IPS-15b (cell line): ENCODE data around the gene CALHM6.
"Not testable (repeated sequence)": the region's sequence is repeated elsewhere in the genome, so short reads cannot be mapped to it uniquely, and the experiment has no call there.

Experiments used
- H3K27me3 ChIP-seq: one replicate; pipeline ENCODE4 v1.6.1; 2013; ENCODE audit warnings: low read length; ENCODE audit not compliant: control insufficient read depth, insufficient read depth
- H3K36me3 ChIP-seq: one replicate; pipeline ENCODE4 v1.6.1; 2013; ENCODE audit warnings: low read length; ENCODE audit not compliant: control insufficient read depth, insufficient read depth
- H3K4me1 ChIP-seq: one replicate; pipeline ENCODE4 v1.6.1; 2013; ENCODE audit warnings: mild to moderate bottlenecking, low read length; ENCODE audit not compliant: control insufficient read depth, insufficient read depth
- H3K4me3 ChIP-seq: one replicate; pipeline ENCODE4 v1.5.1; 2013; ENCODE audit warnings: low read depth, low read length
- H3K9ac ChIP-seq: one replicate; pipeline ENCODE4 v1.6.1; 2013; ENCODE audit warnings: low read depth, mild to moderate bottlenecking, low read length
- H3K9me3 ChIP-seq: one replicate; pipeline ENCODE4 v1.6.1; 2013; ENCODE audit warnings: mild to moderate bottlenecking, low read length; ENCODE audit not compliant: control insufficient read depth, insufficient read depth

The CALHM6 gene

DNA sequence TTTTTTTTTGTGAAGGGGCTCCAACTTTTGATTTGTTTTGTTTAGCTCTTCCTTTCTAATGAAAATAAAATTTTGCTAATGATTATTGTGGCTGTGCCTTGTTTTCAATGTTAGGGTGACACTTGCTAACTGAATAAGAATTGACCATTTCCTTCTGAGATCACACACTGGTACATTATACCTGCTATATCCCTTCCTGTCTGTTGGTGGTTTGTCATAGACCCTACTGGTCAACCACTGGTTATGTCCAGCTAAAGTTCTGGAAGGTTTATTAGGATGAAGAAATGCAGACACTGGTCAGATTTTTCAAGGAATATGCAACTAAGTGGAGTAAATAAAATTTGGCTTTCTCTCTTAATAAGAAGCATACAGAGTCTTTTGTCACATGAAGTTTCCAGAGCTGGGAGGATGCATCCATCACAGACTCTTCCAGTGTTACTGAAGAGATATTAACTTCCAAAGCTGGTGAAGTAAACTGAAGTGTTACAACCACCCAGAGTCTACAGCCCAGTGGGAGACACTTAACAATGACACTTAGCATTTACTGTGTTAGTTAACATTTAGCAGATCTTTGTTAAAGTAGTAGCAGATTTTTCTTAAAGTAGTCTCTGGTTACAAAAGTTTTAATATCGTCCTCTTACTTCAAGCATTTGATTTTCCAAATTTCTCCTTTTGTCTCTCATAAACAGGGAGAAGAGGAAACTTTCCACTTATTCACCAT, 30.6 kb downstream of the CALHM6 start:
- H3K9me3 ChIP-seq = no peaks in the 10 kb centered on the region
- H3K27me3 ChIP-seq = no peaks in the 10 kb centered on the region
- no peak overlapping the region for H3K4me3 ChIP-seq
- H3K4me1 ChIP-seq = no peaks in the 10 kb centered on the region
- no peak overlapping the region for H3K9ac ChIP-seq
- H3K36me3 ChIP-seq = no peaks in the 10 kb centered on the region

GRCh38 chr6:116492331-116493067, 31.3 kb downstream of the CALHM6 start:
- H3K27me3 ChIP-seq = no peaks in the 10 kb centered on the region
- H3K4me3 ChIP-seq = no peak overlapping the region
- H3K9ac ChIP-seq = no peak overlapping the region
- no peaks in the 10 kb centered on the region for H3K9me3 ChIP-seq
- no peaks in the 10 kb centered on the region for H3K36me3 ChIP-seq
- no peaks in the 10 kb centered on the region for H3K4me1 ChIP-seq

- not testable (repeated sequence) for H3K9me3 ChIP-seq, H3K4me1 ChIP-seq, H3K27me3 ChIP-seq, H3K4me3 ChIP-seq, H3K36me3 ChIP-seq, H3K9ac ChIP-seq
Observed at GRCh38 chr6:116495161-116495560, 34.0 kb downstream of the CALHM6 start.

DNA sequence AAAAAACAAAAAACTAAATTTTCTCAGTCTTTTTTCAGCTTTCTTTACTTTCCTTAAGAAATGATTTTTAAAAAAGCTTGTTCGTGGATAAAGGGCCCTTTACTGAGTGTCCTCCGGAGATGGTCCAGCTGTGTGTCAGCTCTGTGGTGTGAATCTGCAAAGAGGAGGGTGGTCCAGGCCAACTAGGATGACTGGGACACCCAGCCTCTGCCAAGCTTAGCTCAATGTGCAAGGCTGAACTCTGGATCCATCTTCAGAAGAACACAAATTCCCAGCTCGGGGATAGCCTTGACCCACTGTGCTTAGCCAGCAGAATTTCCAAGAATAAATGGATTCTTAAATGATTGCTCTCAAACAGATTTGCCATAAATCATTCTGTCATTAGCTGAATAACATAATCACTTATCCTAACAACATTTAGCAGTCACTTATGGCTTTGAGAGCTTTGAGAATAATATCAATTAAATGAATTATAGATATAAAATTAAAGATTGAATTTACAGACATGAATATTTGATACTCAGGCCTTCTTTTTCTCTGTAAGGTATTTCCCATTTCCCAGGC, 36.0 kb downstream of the CALHM6 start:
- Histone ChIP-seq H3K36me3 (no peaks in the 10 kb centered on the region), H3K4me3 (no peak overlapping the region)

GRCh38 chr6:116500969-116501433, 39.8 kb downstream of the CALHM6 start:
- Histone ChIP-seq H3K36me3 (no peaks in the 10 kb centered on the region), H3K9ac (no peak overlapping the region), H3K4me1 (no peaks in the 10 kb centered on the region), H3K27me3 (no peaks in the 10 kb centered on the region), H3K9me3 (no peaks in the 10 kb centered on the region), H3K4me3 (no peak overlapping the region)

More for the DNA sequence above, 36.0 kb downstream of the CALHM6 start:
- Histone ChIP-seq H3K4me1 (no peaks in the 10 kb centered on the region), H3K9ac (no peak overlapping the region), H3K9me3 (no peaks in the 10 kb centered on the region), H3K27me3 (no peaks in the 10 kb centered on the region)

DNA sequence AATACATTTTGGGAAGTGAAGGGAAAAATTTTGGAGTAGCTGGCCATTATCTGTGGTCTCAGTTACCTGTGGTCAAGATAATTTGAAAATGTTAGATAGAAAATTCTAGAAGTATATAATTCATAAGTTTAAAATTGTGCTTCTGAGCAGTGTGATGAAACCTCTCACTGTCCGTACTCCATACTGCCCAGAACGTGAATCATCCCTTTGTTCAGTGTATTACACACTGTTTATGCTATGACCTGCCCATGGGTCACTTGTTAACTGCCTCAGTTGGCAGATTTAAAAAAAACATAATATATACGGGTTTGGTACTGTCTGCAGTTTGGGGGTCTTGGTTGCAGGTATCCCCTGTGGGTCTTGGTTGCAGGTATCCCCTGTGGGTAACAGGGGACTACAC, 46.1 kb downstream of the CALHM6 start:
- Histone ChIP-seq H3K36me3 (no peaks in the 10 kb centered on the region), H3K9ac (no peak overlapping the region), H3K27me3 (no peaks in the 10 kb centered on the region)

DNA sequence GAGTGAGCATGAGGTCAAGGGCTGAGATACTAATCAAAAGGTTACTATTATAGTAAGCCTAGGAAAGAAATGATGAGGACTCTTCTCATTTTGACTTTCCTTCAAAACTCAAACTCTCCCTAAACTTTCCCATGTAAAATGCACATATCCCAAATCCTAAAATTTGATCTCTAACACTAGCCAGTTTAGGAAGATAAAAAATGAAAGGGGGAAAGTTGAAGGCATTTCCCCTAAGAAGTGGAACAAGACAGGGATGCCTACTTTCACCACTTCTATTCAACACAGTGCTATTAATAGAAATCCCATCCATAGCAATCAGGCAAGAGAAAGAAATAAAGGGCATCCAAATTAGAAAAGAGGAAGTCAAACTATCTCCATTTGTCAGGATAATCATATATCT, 47.4 kb downstream of the CALHM6 start:
- Histone ChIP-seq H3K27me3 (no peaks in the 10 kb centered on the region), H3K9ac (no peak overlapping the region), H3K4me1 (peaks cover 5% of the 10 kb centered on the region), H3K36me3 (no peaks in the 10 kb centered on the region), H3K9me3 (no peaks in the 10 kb centered on the region), H3K4me3 (no peak overlapping the region)

More for the DNA sequence above, 46.1 kb downstream of the CALHM6 start:
- H3K9me3 ChIP-seq = no peaks in the 10 kb centered on the region
- H3K4me1 ChIP-seq = peaks cover 5% of the 10 kb centered on the region
- no peak overlapping the region for H3K4me3 ChIP-seq

GRCh38 chr6:116511424-116512110, 50.4 kb downstream of the CALHM6 start, which contains the start of gene CALHM5:
Gene CALHM5 (plus strand): TSS chr6:116511639. CDS start chr6:116511697, 58 bp downstream.
- Histone ChIP-seq H3K27me3 (no peaks in the 10 kb centered on the region), H3K36me3 (no peaks in the 10 kb centered on the region), H3K9ac (no peak within 1 kb of the TSS), H3K4me3 (no peak within 1 kb of the TSS), H3K9me3 (no peaks in the 10 kb centered on the region), H3K4me1 (peaks cover 5% of the 10 kb centered on the region)

DNA sequence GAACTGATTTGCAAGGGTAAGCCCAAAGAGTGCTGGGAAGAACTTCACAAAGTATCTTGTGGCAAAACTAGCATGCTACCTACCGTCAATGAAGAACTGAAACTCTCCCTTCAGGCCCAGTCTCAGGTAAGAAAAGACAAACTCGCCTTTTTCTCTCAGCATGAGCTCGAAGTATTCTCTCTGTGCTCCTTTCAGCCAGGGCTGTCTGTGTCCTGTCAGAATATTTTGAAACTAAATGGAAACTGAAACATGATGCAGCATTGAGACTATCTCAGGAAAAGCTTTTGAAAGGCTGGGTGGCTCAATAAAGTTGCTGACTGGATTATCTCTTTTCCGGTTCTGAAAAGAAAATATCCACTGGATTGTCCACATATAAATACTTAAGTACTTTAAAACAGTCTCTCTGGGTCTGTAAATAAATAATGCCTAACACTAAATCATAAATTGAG, 51.0 kb downstream of the CALHM6 start:
- Histone ChIP-seq H3K27me3 (no peaks in the 10 kb centered on the region), H3K9me3 (no peaks in the 10 kb centered on the region), H3K36me3 (no peaks in the 10 kb centered on the region), H3K4me3 (no peak overlapping the region), H3K9ac (no peak overlapping the region), H3K4me1 (peaks cover 5% of the 10 kb centered on the region)

DNA sequence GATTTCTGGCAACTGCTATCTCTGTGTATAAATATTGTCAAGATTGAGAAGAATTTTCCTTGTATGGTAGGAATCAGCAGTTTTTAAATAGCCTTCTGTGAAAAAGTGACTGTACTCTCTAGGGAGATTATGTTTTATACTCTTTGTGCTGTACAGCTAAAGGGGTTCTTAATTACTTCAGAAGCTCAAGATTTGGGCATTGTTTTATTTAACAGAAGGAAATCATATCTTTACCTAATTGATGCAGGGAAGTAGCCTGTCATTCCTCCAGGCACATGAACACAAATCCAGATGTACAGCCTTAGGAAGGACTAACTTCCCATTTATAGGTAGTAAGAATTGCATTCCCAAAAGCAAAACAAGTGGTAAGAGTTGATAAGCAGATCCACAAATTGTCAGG, 51.6 kb downstream of the CALHM6 start:
- Histone ChIP-seq H3K9me3 (no peaks in the 10 kb centered on the region), H3K27me3 (no peaks in the 10 kb centered on the region), H3K4me1 (peaks cover 5% of the 10 kb centered on the region), H3K9ac (no peak overlapping the region), H3K4me3 (no peak overlapping the region), H3K36me3 (no peaks in the 10 kb centered on the region)
